A673 (cell line): ENCODE measurements around the gene PPP1CA.

ENCODE experiments used
- EZH2 ChIP-seq: fragments of 200-600 bp; sonication (generic); IDR thresholded peaks from 2 replicates; pipeline ENCODE4 v1.6.1; 2017; ENCODE audit warnings: borderline replicate concordance, low read depth, mild to moderate bottlenecking, mixed read lengths, antibody characterized with exemption, low read length; ENCODE audit not compliant: poor library complexity, severe bottlenecking
- TF ChIP-seq, protein P1 (sequence below): fragments of 300-800, 200-600 bp; sonication (generic); conservative IDR thresholded peaks from 2 replicates; pipeline ENCODE4 v1.5.1; 2017; ENCODE audit warnings: low read depth, mild to moderate bottlenecking, antibody characterized with exemption, low read length, moderate library complexity, mixed read lengths

DNA sequence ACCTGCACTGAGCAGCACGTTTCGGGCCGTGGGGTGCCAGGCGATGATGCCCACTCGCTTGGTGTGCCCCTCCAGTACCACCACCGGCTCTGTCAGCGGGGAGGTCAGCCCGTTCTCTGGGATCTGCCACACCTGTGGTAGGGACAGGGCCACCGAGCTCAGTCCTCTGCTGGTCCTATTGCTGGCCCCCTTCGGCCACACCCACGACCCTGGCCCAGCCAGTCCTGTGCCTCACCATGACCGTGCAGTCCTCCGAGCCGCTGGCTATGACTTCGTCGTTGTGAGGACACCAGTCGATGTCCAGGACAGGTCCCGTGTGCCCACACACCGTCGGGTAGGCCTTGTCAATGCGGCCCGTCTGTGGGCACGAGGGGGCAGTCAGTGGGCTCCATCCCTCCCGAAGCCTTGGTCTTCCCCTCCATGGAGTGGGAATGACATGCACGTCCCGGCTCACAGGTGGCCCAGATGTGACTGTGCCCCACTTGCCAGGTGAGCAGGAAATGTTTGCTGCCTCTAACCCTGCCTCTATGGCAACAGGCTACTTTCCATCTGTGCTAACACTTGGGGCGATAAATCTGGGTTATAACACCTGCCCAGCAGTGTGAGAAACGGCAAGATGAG lies 40.2 kb upstream of the PPP1CA start:
- TF ChIP-seq, protein P1, sequence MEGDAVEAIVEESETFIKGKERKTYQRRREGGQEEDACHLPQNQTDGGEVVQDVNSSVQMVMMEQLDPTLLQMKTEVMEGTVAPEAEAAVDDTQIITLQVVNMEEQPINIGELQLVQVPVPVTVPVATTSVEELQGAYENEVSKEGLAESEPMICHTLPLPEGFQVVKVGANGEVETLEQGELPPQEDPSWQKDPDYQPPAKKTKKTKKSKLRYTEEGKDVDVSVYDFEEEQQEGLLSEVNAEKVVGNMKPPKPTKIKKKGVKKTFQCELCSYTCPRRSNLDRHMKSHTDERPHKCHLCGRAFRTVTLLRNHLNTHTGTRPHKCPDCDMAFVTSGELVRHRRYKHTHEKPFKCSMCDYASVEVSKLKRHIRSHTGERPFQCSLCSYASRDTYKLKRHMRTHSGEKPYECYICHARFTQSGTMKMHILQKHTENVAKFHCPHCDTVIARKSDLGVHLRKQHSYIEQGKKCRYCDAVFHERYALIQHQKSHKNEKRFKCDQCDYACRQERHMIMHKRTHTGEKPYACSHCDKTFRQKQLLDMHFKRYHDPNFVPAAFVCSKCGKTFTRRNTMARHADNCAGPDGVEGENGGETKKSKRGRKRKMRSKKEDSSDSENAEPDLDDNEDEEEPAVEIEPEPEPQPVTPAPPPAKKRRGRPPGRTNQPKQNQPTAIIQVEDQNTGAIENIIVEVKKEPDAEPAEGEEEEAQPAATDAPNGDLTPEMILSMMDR = no peak
- no peak for TF ChIP-seq EZH2
